Measurements from ENCODE around the gene CHCHD6. TPM values are rescaled to one million over a fixed set of nuclear protein-coding genes. Genes with fewer than 3 reads are reported as not detected.

The CHCHD6 gene
- total RNA-seq, 1 experiment from 2014 or later = 36.3 TPM

- no peaks in the 10 kb centered on the region for H3K79me2 ChIP-seq (ENCODE audit: insufficient read depth, low read length)
- no peaks in the 10 kb centered on the region for H3K36me3 ChIP-seq (ENCODE audit: control insufficient read depth in 1 of 2, insufficient read depth in 2 of 2, low read length in 2 of 2)
- POLR2A ChIA-PET = no interaction called here
- no peak overlapping the region for H3K4me2 ChIP-seq (ENCODE audit: low read length)
- DNase-seq (ENCODE audit: low read depth, low spot score) = no peak
- intact Hi-C loops (cut with micrococcal nuclease) = no loop called here
- H3K9me3 ChIP-seq (ENCODE audit: control insufficient read depth in 1 of 2, insufficient read depth in 1 of 2, low read depth in 1 of 2, low read length in 2 of 2) = no peaks in the 10 kb centered on the region
- H4K20me1 ChIP-seq (ENCODE audit: insufficient read depth) = no peaks in the 10 kb centered on the region
- H3K4me1 ChIP-seq (ENCODE audit: control insufficient read depth in 1 of 2, insufficient read depth in 2 of 2, low read length in 2 of 2) = peaks cover 2 to 24% of the 10 kb centered on the region in 2 experiments; a peak in 3 of 4 replicates
- CTCF ChIA-PET = no interaction called here
- no peaks in the 10 kb centered on the region for H3K9me2 ChIP-seq (ENCODE audit: insufficient read depth)
- RAD21 ChIA-PET (ENCODE audit: low non-redundant PET in 1 of 2, low total read pairs in 2 of 2, uncharacterized antibody in 2 of 2, unreplicated experiment in 2 of 2) = no interaction called here
- H3K9ac ChIP-seq (ENCODE audit: low read length) = no peak overlapping the region
- no peak for ATAC-seq
- no peaks in the 10 kb centered on the region for H3K27me3 ChIP-seq (ENCODE audit: insufficient read depth, low read length)
- H3K27ac ChIP-seq (ENCODE audit: low read depth, low read length) = no peak overlapping the region
- no TSS peak for BruUV-seq (replicated peaks)
- no peak for TF ChIP-seq SIN3A (IDR thresholded peaks at IDR 0.05; ENCODE audit: low read depth)
- H3K4me3 ChIP-seq (replicated peaks in 1 of 2; ENCODE audit: low read depth in 1 of 2, low read length in 2 of 2) = no peak overlapping the region
- H2AFZ ChIP-seq (ENCODE audit: low read depth, low read length, poor library complexity, severe bottlenecking) = no peak overlapping the region
These were observed 203.5 kb downstream of the CHCHD6 start for GRCh38 chr3:126907557-126907956.

GRCh38 chr3:126908752-126909275 is 204.8 kb downstream of the CHCHD6 start:
- POLR2A ChIA-PET = no interaction called here
- Histone ChIP-seq H3K36me3 (ENCODE audit: control insufficient read depth in 1 of 2, insufficient read depth in 2 of 2, low read length in 2 of 2) (no peaks in the 10 kb centered on the region), H3K9me3 (ENCODE audit: control insufficient read depth in 1 of 2, insufficient read depth in 1 of 2, low read depth in 1 of 2, low read length in 2 of 2) (no peaks in the 10 kb centered on the region), H3K9me2 (ENCODE audit: insufficient read depth) (no peaks in the 10 kb centered on the region), H3K79me2 (ENCODE audit: insufficient read depth, low read length) (no peaks in the 10 kb centered on the region), H3K9ac (ENCODE audit: low read length) (no peak overlapping the region), H3K4me2 (ENCODE audit: low read length) (no peak overlapping the region), H3K4me1 (ENCODE audit: control insufficient read depth in 1 of 2, insufficient read depth in 2 of 2, low read length in 2 of 2) (peaks cover 2 to 36% of the 10 kb centered on the region in 2 experiments; a peak in 3 of 4 replicates), H4K20me1 (ENCODE audit: insufficient read depth) (no peaks in the 10 kb centered on the region), H3K4me3 (replicated peaks in 1 of 2; ENCODE audit: low read depth in 1 of 2, low read length in 2 of 2) (no peak overlapping the region), H2AFZ (ENCODE audit: low read depth, low read length, poor library complexity, severe bottlenecking) (no peak overlapping the region), H3K27ac (ENCODE audit: low read depth, low read length) (no peak overlapping the region), H3K27me3 (ENCODE audit: insufficient read depth, low read length) (no peaks in the 10 kb centered on the region)
- no TSS peak for BruUV-seq (replicated peaks)
- DNase-seq (ENCODE audit: low read depth, low spot score) = no peak
- ATAC-seq = no peak
- RAD21 ChIA-PET (ENCODE audit: low non-redundant PET in 1 of 2, low total read pairs in 2 of 2, uncharacterized antibody in 2 of 2, unreplicated experiment in 2 of 2) = no interaction called here
- CTCF ChIA-PET = no interaction called here
- TF ChIP-seq, protein P1, sequence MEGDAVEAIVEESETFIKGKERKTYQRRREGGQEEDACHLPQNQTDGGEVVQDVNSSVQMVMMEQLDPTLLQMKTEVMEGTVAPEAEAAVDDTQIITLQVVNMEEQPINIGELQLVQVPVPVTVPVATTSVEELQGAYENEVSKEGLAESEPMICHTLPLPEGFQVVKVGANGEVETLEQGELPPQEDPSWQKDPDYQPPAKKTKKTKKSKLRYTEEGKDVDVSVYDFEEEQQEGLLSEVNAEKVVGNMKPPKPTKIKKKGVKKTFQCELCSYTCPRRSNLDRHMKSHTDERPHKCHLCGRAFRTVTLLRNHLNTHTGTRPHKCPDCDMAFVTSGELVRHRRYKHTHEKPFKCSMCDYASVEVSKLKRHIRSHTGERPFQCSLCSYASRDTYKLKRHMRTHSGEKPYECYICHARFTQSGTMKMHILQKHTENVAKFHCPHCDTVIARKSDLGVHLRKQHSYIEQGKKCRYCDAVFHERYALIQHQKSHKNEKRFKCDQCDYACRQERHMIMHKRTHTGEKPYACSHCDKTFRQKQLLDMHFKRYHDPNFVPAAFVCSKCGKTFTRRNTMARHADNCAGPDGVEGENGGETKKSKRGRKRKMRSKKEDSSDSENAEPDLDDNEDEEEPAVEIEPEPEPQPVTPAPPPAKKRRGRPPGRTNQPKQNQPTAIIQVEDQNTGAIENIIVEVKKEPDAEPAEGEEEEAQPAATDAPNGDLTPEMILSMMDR (IDR thresholded peaks at IDR 0.05 in 2 of 3, conservative IDR thresholded peaks at IDR 0.05 in 1 of 3; ENCODE audit: borderline replicate concordance in 1 of 3, insufficient read depth in 1 of 3, low read depth in 2 of 3, low read length in 2 of 3) = no peak
- no peak for TF ChIP-seq SIN3A (IDR thresholded peaks at IDR 0.05; ENCODE audit: low read depth)
- TF ChIP-seq ZBTB33 (IDR thresholded peaks at IDR 0.05; ENCODE audit: extremely low read depth, insufficient replicate concordance, low read length) = no peak
- TF ChIP-seq RAD21 (IDR thresholded peaks at IDR 0.05; ENCODE audit: low read depth) = no peak
- no peak for TF ChIP-seq REST (IDR thresholded peaks at IDR 0.05; ENCODE audit: low read depth)
- TF ChIP-seq MAX (IDR thresholded peaks at IDR 0.05) = no peak
- no peak for TF ChIP-seq ELF1 (IDR thresholded peaks at IDR 0.05; ENCODE audit: borderline replicate concordance, low read depth)
- no peak for TF ChIP-seq ATF3 (IDR thresholded peaks at IDR 0.05)
- TF ChIP-seq EZH2phosphoT487 (IDR thresholded peaks at IDR 0.05; ENCODE audit: borderline replicate concordance) = no peak
- no peak for TF ChIP-seq SRF (IDR thresholded peaks at IDR 0.05; ENCODE audit: low read depth)
- TF ChIP-seq POLR2AphosphoS5 (IDR thresholded peaks at IDR 0.05; ENCODE audit: low read depth, low read length) = no peak
- intact Hi-C loops (cut with micrococcal nuclease) = no loop called here

Data from HCT116 (cell line).